ENCODE results near the gene RHOBTB1.

The RHOBTB1 gene

GRCh38 chr10:60957667-60958221, 13.8 kb upstream of the RHOBTB1 start:
- no peak overlapping the region for H3K27ac ChIP-seq
- TF ChIP-seq CTCF (conservative IDR thresholded peaks at IDR 0.05): no peak

- no peak for TF ChIP-seq CTCF (conservative IDR thresholded peaks at IDR 0.05)
- no peak overlapping the region for H3K27ac ChIP-seq
These were observed 12.0 kb upstream of the RHOBTB1 start for GRCh38 chr10:60955957-60956425.

- no peak for TF ChIP-seq CTCF (conservative IDR thresholded peaks at IDR 0.05)
These were observed 11.3 kb upstream of the RHOBTB1 start for GRCh38 chr10:60955316-60955715.

GRCh38 chr10:60954035-60954434, 10.1 kb upstream of the RHOBTB1 start:
- no peak for TF ChIP-seq CTCF (conservative IDR thresholded peaks at IDR 0.05)
- H3K27ac ChIP-seq: no peak overlapping the region

More at GRCh38 chr10:60955316-60955715, 11.3 kb upstream of the RHOBTB1 start:
- no peak overlapping the region for H3K27ac ChIP-seq

- TF ChIP-seq CTCF (conservative IDR thresholded peaks at IDR 0.05): no peak
- no peak overlapping the region for H3K27ac ChIP-seq
These were observed 9.4 kb upstream of the RHOBTB1 start for GRCh38 chr10:60953420-60953819.

- TF ChIP-seq CTCF (conservative IDR thresholded peaks at IDR 0.05): no peak
- H3K27ac ChIP-seq: no peak overlapping the region
These were observed 8.8 kb upstream of the RHOBTB1 start for GRCh38 chr10:60952846-60953220.

- no peak for TF ChIP-seq CTCF (conservative IDR thresholded peaks at IDR 0.05)
- H3K27ac ChIP-seq: no peak overlapping the region
These were observed 8.3 kb upstream of the RHOBTB1 start for GRCh38 chr10:60952067-60952845.
